Measurements from ENCODE around the gene ALX3. TPM values are rescaled to one million over a fixed set of nuclear protein-coding genes. Genes with fewer than 3 reads are reported as not detected.

The ALX3 gene
- total and polyA plus RNA-seq, 2 of the 8 experiments (the other 6 are each of a cell fraction or from before 2014, with no cell fraction given): 0.20 TPM; not detected in 1

DNA sequence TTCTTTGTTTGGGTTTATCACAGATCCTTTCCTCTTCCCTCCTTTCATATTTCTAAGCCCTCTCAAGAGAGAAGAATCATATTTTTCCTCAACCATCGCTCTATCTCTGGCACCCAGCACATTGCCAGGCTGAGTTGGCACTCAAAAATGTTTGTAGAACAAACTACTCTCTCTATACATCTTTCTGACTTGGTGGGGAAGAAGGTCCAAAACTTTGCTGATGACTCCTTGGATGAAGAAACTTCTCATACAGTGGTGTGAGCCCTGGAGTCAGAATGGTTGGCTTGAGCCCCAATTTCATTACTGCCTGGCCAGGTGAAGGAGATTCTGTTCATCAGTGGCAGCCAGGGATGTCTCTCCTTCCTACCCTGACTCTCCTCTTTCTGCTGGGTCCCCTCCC lies 11.9 kb downstream of the ALX3 start (continued):
- TF ChIP-seq CTCF (IDR thresholded peaks at IDR 0.05; ENCODE audit: control extremely low read depth in 1 of 3, insufficient read depth in 1 of 3, low read depth in 1 of 3, low read length in 3 of 3): no peak
- no peak for TF ChIP-seq SIN3A (conservative IDR thresholded peaks at IDR 0.05 in 1 of 2, IDR thresholded peaks at IDR 0.05 in 1 of 2; ENCODE audit: low read depth in 1 of 2, low read length in 2 of 2)
- no peak for TF ChIP-seq ASH2L (IDR thresholded peaks at IDR 0.05; ENCODE audit: low read length)
- TF ChIP-seq CBX8 (IDR thresholded peaks at IDR 0.05; ENCODE audit: borderline replicate concordance, low read depth, low read length): no peak

Measured in H1 (cell line).